T-helper 2 cell treated with Interferon-gamma antibody and Interleukin-4, amounts not matched to agents 5 μg/mL and 100 μg/mL, for 36 hours (primary cell): ENCODE measurements around the gene SLC45A1.

ENCODE experiments used
- DNase-seq: peaks from one replicate; pipeline ENCODE4 v3.0.0; 2021; ENCODE audit warnings: low spot score
- H3K27ac Mint-ChIP-seq: one replicate; pipeline ENCODE4 v1.8.0; 2021; ENCODE audit warnings: mild to moderate bottlenecking, mixed read lengths
- H3K27me3 Mint-ChIP-seq: one replicate; pipeline ENCODE4 v1.8.0; 2021; ENCODE audit warnings: low read depth, mixed read lengths
- H3K36me3 Mint-ChIP-seq: one replicate; pipeline ENCODE4 v1.8.0; 2021; ENCODE audit warnings: low read depth, mixed read lengths
- H3K4me1 Mint-ChIP-seq: one replicate; pipeline ENCODE4 v1.8.0; 2021; ENCODE audit warnings: low read depth, mixed read lengths
- H3K4me3 Mint-ChIP-seq: one replicate; pipeline ENCODE4 v1.8.0; 2022; ENCODE audit warnings: mild to moderate bottlenecking, moderate library complexity, mixed read lengths
- H3K9me3 Mint-ChIP-seq: one replicate; pipeline ENCODE4 v1.8.0; 2021; ENCODE audit warnings: mixed read lengths

Gene SLC45A1

GRCh38 chr1:8348777-8349472 is 31.0 kb downstream of the SLC45A1 start:
- Mint-ChIP-seq H3K27me3 (no peaks in the 10 kb centered on the region), H3K36me3 (peaks cover 10% of the 10 kb centered on the region), H3K9me3 (no peaks in the 10 kb centered on the region), H3K27ac (no peak overlapping the region), H3K4me3 (no peak overlapping the region), H3K4me1 (peaks cover 2% of the 10 kb centered on the region)
- peak; percentile 47 for DNase-seq

GRCh38 chr1:8349473-8349865 is 31.6 kb downstream of the SLC45A1 start:
- no peaks in the 10 kb centered on the region for H3K27me3 Mint-ChIP-seq
- DNase-seq = no peak

GRCh38 chr1:8349961-8350360 is 32.0 kb downstream of the SLC45A1 start:
- no peaks in the 10 kb centered on the region for H3K27me3 Mint-ChIP-seq
- H3K4me3 Mint-ChIP-seq = no peak overlapping the region
- no peaks in the 10 kb centered on the region for H3K9me3 Mint-ChIP-seq
- no peak overlapping the region for H3K27ac Mint-ChIP-seq
- DNase-seq = no peak
- H3K4me1 Mint-ChIP-seq = peaks cover 2% of the 10 kb centered on the region
- H3K36me3 Mint-ChIP-seq = peaks cover 14% of the 10 kb centered on the region

More at GRCh38 chr1:8349473-8349865, 31.6 kb downstream of the SLC45A1 start:
- Mint-ChIP-seq H3K36me3 (peaks cover 11% of the 10 kb centered on the region), H3K9me3 (no peaks in the 10 kb centered on the region), H3K4me1 (peaks cover 2% of the 10 kb centered on the region), H3K27ac (no peak overlapping the region), H3K4me3 (no peak overlapping the region)

GRCh38 chr1:8350914-8351684 is 33.2 kb downstream of the SLC45A1 start:
- Mint-ChIP-seq H3K9me3 (no peaks in the 10 kb centered on the region), H3K27ac (no peak overlapping the region)

GRCh38 chr1:8351693-8352470 is 34.0 kb downstream of the SLC45A1 start:
- Mint-ChIP-seq H3K4me1 (peaks cover 2% of the 10 kb centered on the region), H3K27me3 (no peaks in the 10 kb centered on the region), H3K4me3 (no peak overlapping the region), H3K9me3 (no peaks in the 10 kb centered on the region), H3K36me3 (peaks cover 17% of the 10 kb centered on the region), H3K27ac (no peak overlapping the region)
- no peak for DNase-seq

More at GRCh38 chr1:8350914-8351684, 33.2 kb downstream of the SLC45A1 start:
- Mint-ChIP-seq H3K36me3 (peaks cover 15% of the 10 kb centered on the region), H3K4me3 (no peak overlapping the region), H3K27me3 (no peaks in the 10 kb centered on the region), H3K4me1 (peaks cover 2% of the 10 kb centered on the region)
- DNase-seq = no peak

GRCh38 chr1:8352471-8352845 is 34.5 kb downstream of the SLC45A1 start:
- H3K4me3 Mint-ChIP-seq = no peak overlapping the region
- H3K27ac Mint-ChIP-seq = no peak overlapping the region
- no peak for DNase-seq
- no peaks in the 10 kb centered on the region for H3K9me3 Mint-ChIP-seq
- peaks cover 19% of the 10 kb centered on the region for H3K36me3 Mint-ChIP-seq
- H3K27me3 Mint-ChIP-seq = no peaks in the 10 kb centered on the region
- H3K4me1 Mint-ChIP-seq = peaks cover 2% of the 10 kb centered on the region

- Mint-ChIP-seq H3K9me3 (no peaks in the 10 kb centered on the region), H3K4me1 (peaks cover 2% of the 10 kb centered on the region), H3K4me3 (no peak overlapping the region), H3K36me3 (peaks cover 22% of the 10 kb centered on the region), H3K27me3 (no peaks in the 10 kb centered on the region), H3K27ac (peak overlapping the region; percentile 24)
- DNase-seq = no peak
These were observed 35.2 kb downstream of the SLC45A1 start for GRCh38 chr1:8352886-8353785.

GRCh38 chr1:8354038-8354437 is 36.1 kb downstream of the SLC45A1 start:
- Mint-ChIP-seq H3K27ac (no peak overlapping the region), H3K4me1 (no peaks in the 10 kb centered on the region), H3K9me3 (no peaks in the 10 kb centered on the region), H3K36me3 (peaks cover 26% of the 10 kb centered on the region), H3K27me3 (no peaks in the 10 kb centered on the region), H3K4me3 (no peak overlapping the region)
- DNase-seq = no peak

- Mint-ChIP-seq H3K27ac (no peak overlapping the region), H3K4me1 (no peaks in the 10 kb centered on the region), H3K9me3 (no peaks in the 10 kb centered on the region), H3K27me3 (no peaks in the 10 kb centered on the region), H3K4me3 (no peak overlapping the region), H3K36me3 (peaks cover 27% of the 10 kb centered on the region)
- no peak for DNase-seq
These were observed 37.7 kb downstream of the SLC45A1 start for GRCh38 chr1:8355439-8356255.

- Mint-ChIP-seq H3K4me1 (no peaks in the 10 kb centered on the region), H3K27me3 (no peaks in the 10 kb centered on the region), H3K9me3 (no peaks in the 10 kb centered on the region), H3K27ac (peak overlapping the region; percentile 17), H3K36me3 (peaks cover 29% of the 10 kb centered on the region), H3K4me3 (no peak overlapping the region)
- no peak for DNase-seq
These were observed 38.6 kb downstream of the SLC45A1 start for GRCh38 chr1:8356256-8357209.

GRCh38 chr1:8357329-8358101 is 39.6 kb downstream of the SLC45A1 start:
- H3K9me3 Mint-ChIP-seq = no peaks in the 10 kb centered on the region
- no peaks in the 10 kb centered on the region for H3K27me3 Mint-ChIP-seq
- no peak for DNase-seq
- no peaks in the 10 kb centered on the region for H3K4me1 Mint-ChIP-seq
- H3K36me3 Mint-ChIP-seq = peaks cover 33% of the 10 kb centered on the region
- no peak overlapping the region for H3K4me3 Mint-ChIP-seq
- no peak overlapping the region for H3K27ac Mint-ChIP-seq
